Measurements from ENCODE around the gene CTXN2.

CTXN2 gene

DNA sequence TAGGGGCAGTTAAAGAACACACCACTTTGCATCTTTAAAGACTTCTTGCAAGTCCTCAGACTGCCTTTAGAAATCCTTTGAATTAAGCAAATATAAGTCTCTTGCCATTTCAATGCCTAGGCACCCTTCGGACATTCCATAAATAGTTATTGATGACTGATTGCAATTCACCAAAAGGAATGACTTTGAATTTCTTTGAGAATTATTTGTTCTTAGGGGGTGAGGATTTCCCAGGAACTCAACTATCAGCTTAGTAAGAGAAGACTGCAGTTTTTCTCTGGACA is 12.9 kb upstream of the CTXN2 start:
- H3K27ac ChIP-seq = peak overlapping the region; percentile 93
- TF ChIP-seq CTCF (conservative IDR thresholded peaks at IDR 0.05) = no peak

GRCh38 chr15:48182749-48183148 is 8.7 kb upstream of the CTXN2 start:
- no peak overlapping the region for H3K27ac ChIP-seq
- no peak for TF ChIP-seq CTCF (conservative IDR thresholded peaks at IDR 0.05)

- no peak for TF ChIP-seq CTCF (conservative IDR thresholded peaks at IDR 0.05)
- H3K27ac ChIP-seq = no peak overlapping the region
Measured at GRCh38 chr15:48185529-48185928, 5.9 kb upstream of the CTXN2 start.

DNA sequence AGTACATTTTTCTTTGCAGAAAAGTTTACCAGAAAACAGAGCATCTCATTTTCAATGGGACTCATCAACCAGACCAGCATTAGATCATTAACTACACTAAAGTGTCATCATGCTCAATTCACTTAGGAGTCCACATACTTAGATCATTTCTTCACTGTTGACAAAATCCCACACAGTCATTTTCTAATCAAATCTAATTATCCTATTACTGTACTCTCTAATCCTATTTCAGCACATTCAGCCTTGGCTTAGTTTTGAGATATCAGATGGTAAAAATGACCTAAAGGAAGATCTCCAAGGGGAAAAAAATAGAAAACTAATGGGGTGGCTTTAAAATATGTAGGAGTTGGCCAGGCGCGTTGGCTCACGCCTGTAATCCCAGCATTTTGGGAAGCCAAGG is 5.2 kb upstream of the CTXN2 start:
- no peak overlapping the region for H3K27ac ChIP-seq
- no peak for TF ChIP-seq CTCF (conservative IDR thresholded peaks at IDR 0.05)

- TF ChIP-seq CTCF (conservative IDR thresholded peaks at IDR 0.05) = no peak
- H3K27ac ChIP-seq = peak overlapping the region; percentile 56
Measured at GRCh38 chr15:48190932-48191573, 412 bp upstream of the CTXN2 start.

- no peak overlapping the region for H3K27ac ChIP-seq
- TF ChIP-seq CTCF (conservative IDR thresholded peaks at IDR 0.05) = no peak
Measured at GRCh38 chr15:48202068-48202467, 10.6 kb downstream of the CTXN2 start.

DNA sequence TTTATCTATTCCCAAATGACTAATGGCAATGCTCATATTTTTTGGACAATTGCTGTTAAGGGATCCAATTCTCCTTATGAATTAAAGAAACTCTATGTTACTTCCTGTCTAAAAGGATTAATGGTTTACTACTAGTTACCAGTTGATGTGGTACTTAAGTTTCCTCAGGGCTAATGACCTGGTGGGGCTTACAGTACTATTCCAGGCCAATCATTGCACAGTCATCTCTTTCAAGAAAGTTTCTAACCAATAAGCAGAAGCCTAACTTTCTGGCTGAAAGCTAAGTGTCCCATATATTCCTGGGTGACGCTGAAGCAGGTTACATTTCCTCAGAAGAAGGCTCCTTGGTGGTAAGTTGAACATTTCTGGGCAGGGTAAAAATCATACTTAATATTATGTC is 14.5 kb downstream of the CTXN2 start, which contains the start of gene SLC12A1:
SLC12A1 (plus strand) TSS at position 322 of the 400 bp plus-strand sequence. CDS start 1,418 bp downstream, outside the sequence.
- H3K27ac ChIP-seq = no peak within 1 kb of the TSS
- TF ChIP-seq CTCF (conservative IDR thresholded peaks at IDR 0.05) = no peak

Measured in VCaP (cell line).